Caco-2 (cell line): ENCODE measurements around the gene MED12L. TPM values are rescaled to one million over a fixed set of nuclear protein-coding genes. Genes with fewer than 3 reads are reported as not detected.

Experiments
- BruUV-seq: library from RNA; stranded (reverse); fragments of 400-500 nt; replicated peaks from 2 replicates; lab custom pipeline; 2021; lab: Mats Ljungman, UMichigan
- CTCF ChIA-PET: fragments of 300-600 bp; sonication (Branson Sonifier 250); formaldehyde crosslinking; loops from one replicate; lab custom pipeline; 2022; ENCODE audit warnings: antibody characterized with exemption; lab: Charles Lee
- POLR2A ChIA-PET: fragments of 300-600 bp; sonication (Branson Sonifier 250); formaldehyde crosslinking; loops from one replicate; lab custom pipeline; 2022; ENCODE audit warnings: antibody characterized with exemption; lab: Charles Lee
- DNase-seq, 2 experiments: peaks; one replicate each; pipeline versions ENCODE4 v3.0.0 to v3.0.0-alpha.2; 2020 to 2022
- H3K27me3 ChIP-seq: replicated peaks from 2 replicates; pipeline ENCODE4 v1.6.0; 2011; ENCODE audit warnings: low read length; ENCODE audit not compliant: control insufficient read depth, insufficient read depth
- H3K36me3 ChIP-seq: 2 replicates; pipeline ENCODE4 v1.5.1; 2011; ENCODE audit warnings: low read length; ENCODE audit not compliant: control insufficient read depth, insufficient read depth
- H3K4me1 ChIP-seq: fragments of 250-450 bp; sonication (Bioruptor Pico); 2 replicates; pipeline ENCODE4 v1.5.1; 2020; ENCODE audit warnings: mild to moderate bottlenecking
- H3K4me3 ChIP-seq: 2 replicates; pipeline ENCODE4 v1.5.1; 2011; ENCODE audit warnings: low read depth, mild to moderate bottlenecking, control low read depth, low read length
- H3K9me3 ChIP-seq: fragments of 250-450 bp; sonication (Bioruptor Pico); 2 replicates; pipeline ENCODE4 v1.5.1; 2020; ENCODE audit warnings: mild to moderate bottlenecking, moderate library complexity
- H3K27ac Mint-ChIP-seq: one replicate; pipeline ENCODE4 v1.8.0; 2022; ENCODE audit warnings: mixed read lengths; ENCODE audit not compliant: unreplicated experiment
- H3K27me3 Mint-ChIP-seq: one replicate; pipeline ENCODE4 v1.8.0; 2022; ENCODE audit warnings: mixed read lengths; ENCODE audit not compliant: insufficient read depth, unreplicated experiment
- H3K36me3 Mint-ChIP-seq: one replicate; pipeline ENCODE4 v1.8.0; 2022; ENCODE audit warnings: mild to moderate bottlenecking, mixed read lengths; ENCODE audit not compliant: insufficient read depth, unreplicated experiment
- H3K4me1 Mint-ChIP-seq: one replicate; pipeline ENCODE4 v1.8.0; 2022; ENCODE audit warnings: low read depth, mixed read lengths; ENCODE audit not compliant: unreplicated experiment
- H3K4me3 Mint-ChIP-seq: one replicate; pipeline ENCODE4 v1.8.0; 2022; ENCODE audit warnings: mild to moderate bottlenecking, moderate library complexity, mixed read lengths; ENCODE audit not compliant: unreplicated experiment
- H3K9me3 Mint-ChIP-seq: one replicate; pipeline ENCODE4 v1.8.0; 2022; ENCODE audit warnings: mixed read lengths; ENCODE audit not compliant: unreplicated experiment
- CTCF ChIP-seq, 2 experiments: fragments of 200-600 bp in 1 of 2; IDR thresholded peaks; 1 replicate in 1 of 2; 2 replicates in 1 of 2; pipeline versions ENCODE4 v1.5.1 to v1.8.0; 2011 to 2022; ENCODE audit warnings: antibody characterized with exemption in 1 of 2, control low read depth in 1 of 2, inconsistent platforms in 1 of 2, low read depth in 1 of 2, low read length in 1 of 2, mild to moderate bottlenecking in 1 of 2, moderate library complexity in 1 of 2; ENCODE audit not compliant: insufficient read depth in 1 of 2, severe bottlenecking in 1 of 2, unreplicated experiment in 1 of 2
- intact Hi-C: fragments of 100-400 bp; cut with micrococcal nuclease; formaldehyde crosslinking; loops from one replicate; pipeline ENCODE4 v1.10.0; 2022; ENCODE audit not compliant: unreplicated experiment
- total RNA-seq: library from RNA; stranded (reverse); gene quantifications from 2 replicates; pipeline ENCODE4 v1.2.3, GENCODE V29; 2022

The MED12L gene
- total RNA-seq, 1 experiment from 2014 or later = 21.5 TPM

GRCh38 chr3:151155409-151156128 is 70.1 kb downstream of the MED12L start:
- CTCF ChIA-PET = interaction anchor here (1.0 to 1.7 kb wide), 3 partner anchors 13 to 147 kb away, joined by 3 to 8 read pairs (median 4); no protein-coding TSS in a partner anchor
- POLR2A ChIA-PET = no interaction called here
- no TSS peak for BruUV-seq

GRCh38 chr3:151156618-151157216 is 71.3 kb downstream of the MED12L start:
- Mint-ChIP-seq H3K4me3 (no peak overlapping the region), H3K36me3 (peaks cover 5% of the 10 kb centered on the region), H3K9me3 (no peaks in the 10 kb centered on the region), H3K27ac (no peak overlapping the region), H3K4me1 (peaks cover 15% of the 10 kb centered on the region), H3K27me3 (no peaks in the 10 kb centered on the region)
- POLR2A ChIA-PET = no interaction called here
- peak; percentile 46 to 63 for DNase-seq
- Histone ChIP-seq H3K27me3 (no peaks in the 10 kb centered on the region), H3K9me3 (no peaks in the 10 kb centered on the region), H3K4me3 (no peak overlapping the region), H3K4me1 (peaks cover 27% of the 10 kb centered on the region), H3K36me3 (no peaks in the 10 kb centered on the region)
- intact Hi-C loops = no loop called here
- BruUV-seq = no TSS peak
- CTCF ChIA-PET = interaction anchor here (0.6 to 1.7 kb wide), 5 partner anchors 11 to 148 kb away, joined by 3 to 8 read pairs (median 4); no protein-coding TSS in a partner anchor
- TF ChIP-seq CTCF (IDR thresholded peaks at IDR 0.05; ENCODE audit: insufficient read depth in 1 of 2, low read depth in 1 of 2, low read length in 1 of 2, severe bottlenecking in 1 of 2, unreplicated experiment in 1 of 2) = peak; percentile 44 to 55

More at GRCh38 chr3:151155409-151156128, 70.1 kb downstream of the MED12L start:
- DNase-seq = no peak
- no peak for TF ChIP-seq CTCF (IDR thresholded peaks at IDR 0.05; ENCODE audit: insufficient read depth in 1 of 2, low read depth in 1 of 2, low read length in 1 of 2, severe bottlenecking in 1 of 2, unreplicated experiment in 1 of 2)
- H3K27me3 Mint-ChIP-seq = no peaks in the 10 kb centered on the region
- H3K36me3 Mint-ChIP-seq = peaks cover 5% of the 10 kb centered on the region
- H3K27ac Mint-ChIP-seq = peak overlapping the region; percentile 68
- H3K9me3 Mint-ChIP-seq = no peaks in the 10 kb centered on the region
- Histone ChIP-seq H3K9me3 (no peaks in the 10 kb centered on the region), H3K36me3 (no peaks in the 10 kb centered on the region), H3K4me1 (peaks cover 33% of the 10 kb centered on the region), H3K27me3 (no peaks in the 10 kb centered on the region), H3K4me3 (no peak overlapping the region)
- peaks cover 20% of the 10 kb centered on the region for H3K4me1 Mint-ChIP-seq
- no peak overlapping the region for H3K4me3 Mint-ChIP-seq
- intact Hi-C loops = no loop called here

- Histone ChIP-seq H3K36me3 (no peaks in the 10 kb centered on the region), H3K27me3 (no peaks in the 10 kb centered on the region), H3K4me1 (peaks cover 18% of the 10 kb centered on the region), H3K9me3 (no peaks in the 10 kb centered on the region), H3K4me3 (no peak overlapping the region)
- DNase-seq = no peak
- no peak for TF ChIP-seq CTCF (IDR thresholded peaks at IDR 0.05; ENCODE audit: insufficient read depth in 1 of 2, low read depth in 1 of 2, low read length in 1 of 2, severe bottlenecking in 1 of 2, unreplicated experiment in 1 of 2)
- ChIA-PET POLR2A (no interaction called here), CTCF (no interaction called here)
- intact Hi-C loops = no loop called here
- Mint-ChIP-seq H3K9me3 (no peaks in the 10 kb centered on the region), H3K4me3 (no peak overlapping the region), H3K27me3 (no peaks in the 10 kb centered on the region), H3K4me1 (peaks cover 15% of the 10 kb centered on the region), H3K27ac (no peak overlapping the region), H3K36me3 (peaks cover 5% of the 10 kb centered on the region)
- no TSS peak for BruUV-seq
Observed at GRCh38 chr3:151159806-151160205, 74.3 kb downstream of the MED12L start.
